ENCODE data around the gene MAP7.

The MAP7 gene

DNA sequence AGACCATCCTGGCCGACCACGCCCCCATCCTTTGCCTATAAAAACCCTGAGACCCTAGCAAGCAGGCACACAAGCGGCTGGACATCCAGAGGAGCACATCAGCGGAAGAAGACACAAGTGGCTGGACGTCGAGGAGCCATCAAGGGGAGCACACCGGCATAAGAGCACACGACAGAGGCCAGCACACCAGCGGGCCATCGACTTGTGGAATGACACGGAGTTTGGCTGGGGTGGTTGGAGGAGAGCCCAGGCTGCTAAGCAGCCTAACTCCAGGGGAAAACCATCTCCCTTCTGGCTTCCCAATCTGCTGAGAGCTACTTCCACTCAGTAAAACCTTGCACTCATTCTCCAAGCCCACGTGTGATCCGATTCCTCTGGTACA lies 215.8 kb downstream of the MAP7 start:
- TF ChIP-seq CTCF (conservative IDR thresholded peaks at IDR 0.05; ENCODE audit: low read depth), result no peak
- H3K27ac ChIP-seq, result no peak overlapping the region
- no peak for DNase-seq (ENCODE audit: low spot score)
- ChIA-PET CTCF (no interaction called here), POLR2A (ENCODE audit: low non-redundant PET) (no interaction called here)

DNA sequence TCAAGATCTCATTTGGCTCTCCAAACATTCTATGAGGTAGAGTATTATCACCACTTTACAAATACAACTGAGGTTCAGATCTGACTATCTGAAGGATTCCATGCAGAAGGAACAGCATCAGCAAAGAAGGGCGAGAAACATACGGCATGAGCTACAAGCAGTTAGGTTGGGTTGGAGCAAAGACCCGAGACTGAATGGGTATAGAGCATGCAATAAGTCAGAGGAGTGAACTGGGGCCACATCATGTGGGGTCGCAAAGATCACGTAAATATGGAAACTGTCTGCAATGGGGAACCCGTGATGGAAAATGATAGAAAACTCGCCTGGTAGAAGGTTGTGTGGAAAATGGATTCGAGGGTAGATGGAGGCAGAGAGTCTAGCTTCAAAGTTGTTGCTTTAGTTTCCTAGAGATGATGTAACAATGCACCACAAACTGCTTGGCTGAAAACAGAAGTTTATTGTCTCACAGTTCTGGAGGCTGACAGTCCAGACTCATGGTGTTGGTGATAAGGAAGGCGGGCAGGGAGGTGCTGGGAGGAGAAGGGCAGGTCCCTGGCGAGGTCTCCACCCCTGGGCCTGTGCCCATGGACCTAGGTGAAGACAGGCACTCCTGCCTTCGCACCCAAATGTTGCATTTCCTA lies 216.3 kb downstream of the MAP7 start:
- H3K27ac ChIP-seq, result no peak overlapping the region
- ChIA-PET CTCF (no interaction called here), POLR2A (ENCODE audit: low non-redundant PET) (no interaction called here)
- no peak for DNase-seq (ENCODE audit: low spot score)
- TF ChIP-seq CTCF (conservative IDR thresholded peaks at IDR 0.05; ENCODE audit: low read depth), result no peak

GRCh38 chr6:136331461-136331860 lies 218.8 kb downstream of the MAP7 start:
- POLR2A ChIA-PET (ENCODE audit: low non-redundant PET), result no interaction called here
- CTCF ChIA-PET, result no interaction called here
- DNase-seq (ENCODE audit: low spot score), result no peak
- no peak overlapping the region for H3K27ac ChIP-seq
- no peak for TF ChIP-seq CTCF (conservative IDR thresholded peaks at IDR 0.05; ENCODE audit: low read depth)

GRCh38 chr6:136330634-136331033 lies 219.6 kb downstream of the MAP7 start:
- no peak for DNase-seq (ENCODE audit: low spot score)
- no peak for TF ChIP-seq CTCF (conservative IDR thresholded peaks at IDR 0.05; ENCODE audit: low read depth)
- no peak overlapping the region for H3K27ac ChIP-seq
- CTCF ChIA-PET, result interaction anchor here (0.6 to 2.2 kb wide), 2 partner anchors 13 to 299 kb away, joined by 5 to 6 read pairs; no protein-coding TSS in a partner anchor
- POLR2A ChIA-PET (ENCODE audit: low non-redundant PET), result no interaction called here

GRCh38 chr6:136326038-136326553 lies 224.1 kb downstream of the MAP7 start:
- no peak for TF ChIP-seq CTCF (conservative IDR thresholded peaks at IDR 0.05; ENCODE audit: low read depth)
- no peak overlapping the region for H3K27ac ChIP-seq
- no peak for DNase-seq (ENCODE audit: low spot score)
- ChIA-PET CTCF (interaction anchor here (0.6 kb wide), 1 partner anchor 18 kb away, joined by 3 read pairs; no protein-coding TSS in a partner anchor), POLR2A (ENCODE audit: low non-redundant PET) (no interaction called here)

- ChIA-PET POLR2A (ENCODE audit: low non-redundant PET) (no interaction called here), CTCF (interaction anchor here (0.7 kb wide), 1 partner anchor 1566 kb away, joined by 3 read pairs; no protein-coding TSS in a partner anchor)
- H3K27ac ChIP-seq, result no peak overlapping the region
- DNase-seq (ENCODE audit: low spot score), result no peak
- no peak for TF ChIP-seq CTCF (conservative IDR thresholded peaks at IDR 0.05; ENCODE audit: low read depth)
These were observed 225.4 kb downstream of the MAP7 start for GRCh38 chr6:136324686-136325380.

All from RWPE1 (cell line).